Activated T-helper 1 cell treated with Interleukin-2 at 50 U/mL for 16 hours (primary cell): ENCODE measurements around the gene GPR153.

Source experiments
- DNase-seq: peaks from one replicate; pipeline ENCODE4 v3.0.0-alpha.2; 2020; ENCODE audit warnings: low read depth

Gene GPR153

DNA sequence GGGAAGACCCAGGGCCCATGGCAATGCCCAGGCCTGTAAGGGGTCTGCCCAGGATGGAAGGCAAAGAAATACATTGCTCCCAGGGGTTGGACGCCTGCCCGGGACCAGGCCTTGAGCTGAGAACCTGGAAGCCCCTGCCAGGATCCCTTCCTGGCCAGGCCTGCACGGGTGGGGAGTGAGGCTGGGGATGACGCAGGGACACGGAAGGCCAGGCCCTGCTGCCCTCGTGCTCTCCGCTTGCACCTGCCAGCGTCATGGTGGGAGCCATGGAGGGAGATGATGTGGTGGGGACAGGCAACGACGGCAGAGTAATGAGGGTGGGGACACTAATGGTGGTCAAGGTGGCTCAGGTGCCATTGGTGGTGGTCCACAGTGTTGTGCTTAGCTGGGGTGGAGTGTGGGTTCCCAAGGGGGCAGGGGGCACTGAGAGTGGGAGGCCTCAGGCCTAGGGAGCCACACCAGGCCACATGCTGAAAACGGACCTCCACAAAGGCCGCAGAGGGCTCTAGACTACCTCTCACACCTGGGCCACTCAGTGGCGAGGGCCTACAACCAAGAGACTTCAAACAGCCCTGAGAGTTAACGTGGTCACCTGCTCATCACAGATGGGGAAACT lies 12.6 kb downstream of the GPR153 start:
- no peak for DNase-seq

DNA sequence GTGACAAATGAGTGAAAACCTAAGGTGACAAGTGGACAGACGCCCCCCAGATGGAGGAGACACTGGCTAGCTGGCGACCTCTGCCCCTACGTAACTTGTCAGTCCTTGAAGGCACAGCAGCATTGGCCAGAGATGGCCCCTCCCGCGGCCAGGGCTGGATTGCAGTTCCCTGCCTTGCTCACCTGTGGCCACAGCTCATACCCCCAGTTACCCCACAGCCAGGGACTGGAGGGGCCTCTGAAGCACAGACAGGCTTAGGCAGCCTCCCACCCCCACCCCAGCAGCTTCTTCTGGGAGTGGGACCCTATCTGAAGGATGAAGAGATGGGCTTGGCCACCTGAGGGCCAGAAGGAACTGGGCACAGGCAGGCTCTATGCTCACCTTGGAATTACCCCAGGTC lies 13.2 kb downstream of the GPR153 start:
- no peak for DNase-seq

DNA sequence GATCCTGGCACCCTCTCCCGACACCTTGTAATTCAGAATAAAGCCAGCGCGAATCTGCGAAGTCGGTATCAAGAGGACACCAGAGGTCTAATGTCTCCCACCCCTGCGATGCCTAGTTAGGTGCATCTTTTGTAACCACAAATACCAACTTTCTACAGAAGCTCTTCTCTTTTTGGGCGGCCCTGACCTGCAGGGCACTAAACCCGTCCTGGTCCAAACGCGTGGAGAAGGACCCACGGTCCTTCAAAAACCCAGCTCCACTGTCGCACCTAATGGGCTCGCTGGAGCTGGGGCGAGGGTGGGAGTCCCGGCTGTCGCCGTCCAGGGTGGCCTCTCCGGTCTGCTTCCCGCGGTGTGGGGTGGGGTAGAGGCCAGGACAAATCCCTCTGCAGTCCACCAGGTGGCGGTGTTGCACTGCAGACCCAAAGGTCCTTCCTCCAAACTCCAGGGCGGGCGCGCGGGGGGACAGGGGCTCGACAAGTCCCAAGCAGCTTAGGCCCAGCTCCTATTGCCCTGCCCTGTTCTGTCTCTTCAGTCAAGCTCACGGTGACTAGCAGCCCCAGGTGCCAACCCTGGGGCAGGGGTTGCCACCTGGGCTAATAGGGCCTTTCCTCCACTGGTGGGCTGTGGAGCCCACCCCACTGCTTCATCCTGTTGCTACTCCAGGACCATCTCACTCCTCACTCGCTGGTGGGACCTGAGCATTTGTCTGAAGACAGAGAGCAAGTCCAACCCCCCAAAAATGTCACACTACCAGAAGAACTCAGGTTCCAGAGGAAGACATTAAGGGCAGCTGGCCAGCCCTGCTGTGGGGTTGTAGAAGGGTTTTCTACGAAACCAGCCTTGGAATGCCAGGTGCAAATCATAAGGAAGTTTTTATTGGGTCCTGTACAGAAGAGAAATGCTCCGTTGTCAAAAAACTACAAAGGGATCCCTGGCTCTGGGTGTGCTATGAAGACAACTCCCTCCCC lies 14.1 kb downstream of the GPR153 start:
- peak; percentile 68 for DNase-seq

- no peak for DNase-seq
Measured at GRCh38 chr1:6245869-6246496, 14.9 kb downstream of the GPR153 start.

DNA sequence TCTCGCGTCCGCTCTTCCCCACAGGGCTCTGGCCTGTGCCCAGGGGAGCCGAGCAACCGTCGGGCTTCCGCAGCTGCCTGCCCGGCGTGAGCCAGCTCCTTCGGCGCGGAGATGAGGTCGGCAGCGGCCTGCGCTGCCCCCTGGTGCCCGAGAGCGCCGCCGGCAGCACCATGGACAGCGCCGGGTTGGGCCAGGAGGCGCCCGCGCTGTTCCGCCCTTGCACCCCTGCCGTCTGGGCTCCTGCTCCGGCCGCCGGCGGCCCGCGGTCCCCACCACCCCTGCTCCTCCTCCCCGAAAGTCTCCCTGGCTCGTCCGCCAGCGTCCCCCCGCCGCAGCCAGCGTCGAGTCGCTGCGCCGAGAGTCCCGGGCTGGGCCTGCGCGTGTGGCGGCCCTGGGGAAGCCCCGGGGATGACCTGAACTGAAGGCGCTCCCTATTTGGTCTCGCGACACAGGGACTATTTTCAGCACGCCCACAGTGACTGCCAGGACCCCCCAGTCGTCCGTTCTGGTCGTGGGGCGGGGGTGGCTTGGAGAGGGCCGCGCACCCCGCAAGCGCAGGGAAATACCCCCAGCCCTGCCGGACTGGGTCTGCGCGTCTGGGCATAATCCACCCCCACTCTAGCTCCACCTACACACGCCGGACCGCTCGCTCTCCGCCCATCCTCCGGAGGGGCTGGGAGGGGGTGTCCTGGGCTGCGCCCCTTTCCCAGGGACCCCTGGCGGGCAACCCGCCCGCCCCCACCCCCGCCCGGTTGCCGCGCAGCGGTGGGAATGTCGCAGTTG lies 15.6 kb downstream of the GPR153 start:
- peak; percentile 69 for DNase-seq

DNA sequence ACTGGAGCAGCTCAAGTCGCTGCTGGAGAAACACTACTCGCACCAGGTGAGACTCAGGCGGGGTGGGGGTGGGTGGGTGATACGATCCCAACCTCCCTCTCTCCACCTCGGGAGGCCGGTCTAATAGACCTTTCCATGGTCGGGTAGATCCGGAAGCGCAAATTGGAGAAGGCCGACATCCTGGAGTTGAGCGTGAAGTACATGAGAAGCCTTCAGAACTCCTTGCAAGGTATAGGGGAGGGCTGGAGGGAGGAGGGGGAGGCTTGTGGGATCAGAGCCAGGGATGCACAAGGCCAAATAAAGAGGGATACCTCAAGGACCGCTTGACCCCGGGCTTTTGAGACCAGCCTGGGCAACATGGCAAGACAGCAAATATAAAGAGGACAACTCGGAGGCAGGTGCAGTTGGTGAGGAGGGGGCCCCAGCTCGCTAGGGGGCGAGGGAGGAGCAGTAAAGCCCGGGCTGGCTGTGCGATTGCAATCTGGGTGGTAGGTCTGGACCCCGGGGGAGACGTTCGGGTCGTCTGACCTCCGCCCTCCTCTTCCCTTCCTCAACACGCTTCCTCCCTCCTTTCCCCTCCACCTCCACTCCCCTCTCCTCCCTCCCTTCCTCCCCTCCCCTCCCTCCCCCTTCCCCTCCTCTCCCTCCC lies 16.4 kb downstream of the GPR153 start:
- DNase-seq, result no peak

DNA sequence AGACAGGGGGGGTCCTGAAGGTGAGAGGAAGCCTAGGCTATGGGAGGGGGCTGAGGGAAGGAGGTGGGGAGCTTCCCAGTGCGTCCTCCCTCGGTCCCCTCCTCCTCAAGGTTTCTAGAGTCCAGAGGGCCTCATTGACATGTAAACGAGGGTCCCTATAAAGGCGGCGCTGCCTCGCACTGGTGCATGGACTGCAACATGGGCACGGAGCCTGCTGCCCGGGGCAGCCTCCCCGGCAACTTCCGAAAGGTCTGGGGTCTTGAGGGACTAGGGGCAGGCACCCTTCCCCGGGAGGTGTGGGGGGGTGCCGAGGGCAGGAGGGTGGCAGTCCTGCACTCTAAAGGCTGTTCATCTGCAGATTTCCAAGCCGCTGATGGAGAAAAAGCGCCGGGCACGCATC lies 16.9 kb downstream of the GPR153 start, which contains the start of gene HES3:
TSS of gene HES3 (plus strand) at position 187 of the 400 bp plus-strand sequence. CDS start at position 374, 187 bp downstream.
- DNase-seq, result no peak

- DNase-seq, result no peak
Measured at GRCh38 chr1:6243053-6243834, 17.7 kb downstream of the GPR153 start.

GRCh38 chr1:6241887-6242740 lies 18.8 kb downstream of the GPR153 start:
- DNase-seq, result no peak

GRCh38 chr1:6241107-6241886 lies 19.6 kb downstream of the GPR153 start:
- DNase-seq, result no peak

DNA sequence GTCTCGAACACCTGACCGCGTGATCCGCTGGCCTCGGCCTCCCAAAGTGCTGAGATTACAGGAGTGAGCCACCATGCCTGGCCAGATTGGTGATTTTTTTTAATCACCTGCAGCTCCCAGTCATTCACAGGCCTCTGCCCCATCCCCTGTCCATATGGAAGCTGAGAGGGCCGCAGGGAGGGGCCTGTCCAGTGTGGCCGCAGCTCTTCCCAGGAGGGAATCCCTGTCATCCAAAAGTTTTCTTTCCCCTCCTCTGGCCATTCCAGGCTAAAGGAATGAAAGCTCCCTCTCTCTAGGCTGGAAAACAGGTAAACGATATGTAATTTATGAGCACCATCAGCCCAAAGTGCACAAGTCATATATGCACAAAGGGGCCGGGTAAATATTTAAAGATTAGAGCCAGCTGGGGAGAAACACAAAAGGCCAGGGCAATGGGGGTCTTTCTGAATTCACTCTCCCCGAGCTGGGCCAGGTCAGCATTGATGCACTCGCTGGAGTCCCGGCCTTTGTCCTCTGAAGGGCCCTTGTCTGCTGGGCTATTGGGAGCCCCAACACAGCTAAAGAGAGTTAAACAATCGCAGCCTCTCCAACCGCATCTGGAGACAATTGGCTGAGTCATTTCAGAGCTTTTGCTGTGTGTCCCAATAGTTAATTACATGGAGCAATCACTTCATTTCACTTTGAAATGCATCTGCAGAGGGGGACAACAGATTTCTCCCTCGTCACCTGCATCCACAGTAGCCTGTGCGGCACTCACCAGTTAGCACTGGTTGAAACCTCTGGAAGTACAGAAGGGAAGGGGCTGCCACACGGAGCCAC lies 20.7 kb downstream of the GPR153 start:
- no peak for DNase-seq

- no peak for DNase-seq
Measured at GRCh38 chr1:6239213-6239752, 21.6 kb downstream of the GPR153 start.

- no peak for DNase-seq
Measured at GRCh38 chr1:6237093-6237492, 23.8 kb downstream of the GPR153 start.

DNA sequence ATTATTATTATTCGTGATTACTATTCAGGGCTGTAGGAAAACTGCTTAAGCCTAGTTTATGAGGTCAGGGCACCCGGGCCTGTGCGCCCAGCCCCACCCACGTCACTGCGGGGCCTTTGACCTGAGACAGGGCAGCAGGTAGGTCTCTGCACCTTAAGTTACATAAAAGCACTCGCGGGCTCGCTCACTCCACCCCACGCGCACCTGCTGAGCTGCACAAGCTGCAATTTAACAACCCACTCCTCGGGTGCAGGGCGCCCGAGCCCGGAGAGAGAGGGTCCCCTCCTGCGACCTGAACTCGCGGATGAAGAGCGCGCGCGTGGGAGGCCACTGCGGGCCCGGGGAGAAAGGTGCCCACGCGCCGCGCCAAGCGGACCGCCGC lies 25.6 kb downstream of the GPR153 start:
- no peak for DNase-seq

DNA sequence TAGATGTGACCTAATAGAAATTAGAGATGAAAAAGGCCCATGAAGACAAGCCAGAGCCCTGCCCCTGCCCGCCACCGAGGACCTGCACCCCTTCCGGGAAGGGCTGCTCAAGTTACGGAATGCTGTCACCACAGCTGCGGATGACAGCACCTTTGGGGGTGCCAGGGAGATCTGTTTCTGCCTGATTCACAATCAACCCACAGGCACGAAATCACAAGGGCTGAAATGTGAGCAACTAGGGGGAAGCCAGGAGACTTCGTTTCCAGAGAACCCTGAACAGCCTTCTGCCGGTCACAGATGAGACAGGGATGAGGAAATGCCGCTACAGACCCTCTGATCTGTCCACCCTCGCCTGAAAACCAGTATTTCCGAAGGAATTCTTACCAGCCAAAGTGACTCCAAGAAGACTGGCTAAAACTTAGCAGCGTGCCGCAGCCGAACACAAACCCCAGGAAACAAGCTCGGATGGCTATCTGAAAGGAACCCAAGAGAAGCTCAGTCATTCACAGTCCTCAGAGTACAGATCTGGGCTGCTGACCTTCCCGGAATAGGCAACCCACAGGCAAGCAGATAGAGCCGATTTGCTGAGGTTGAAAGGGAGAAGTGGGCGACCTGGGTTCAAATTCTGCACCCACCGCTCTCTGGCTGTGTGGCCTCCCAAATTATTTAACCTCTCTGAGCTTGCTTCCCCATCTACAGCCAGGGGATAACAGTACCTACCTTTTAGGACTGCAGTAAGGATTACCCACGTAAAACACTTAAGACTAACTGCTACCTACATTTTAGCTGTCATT lies 26.2 kb downstream of the GPR153 start:
- DNase-seq, result no peak

DNA sequence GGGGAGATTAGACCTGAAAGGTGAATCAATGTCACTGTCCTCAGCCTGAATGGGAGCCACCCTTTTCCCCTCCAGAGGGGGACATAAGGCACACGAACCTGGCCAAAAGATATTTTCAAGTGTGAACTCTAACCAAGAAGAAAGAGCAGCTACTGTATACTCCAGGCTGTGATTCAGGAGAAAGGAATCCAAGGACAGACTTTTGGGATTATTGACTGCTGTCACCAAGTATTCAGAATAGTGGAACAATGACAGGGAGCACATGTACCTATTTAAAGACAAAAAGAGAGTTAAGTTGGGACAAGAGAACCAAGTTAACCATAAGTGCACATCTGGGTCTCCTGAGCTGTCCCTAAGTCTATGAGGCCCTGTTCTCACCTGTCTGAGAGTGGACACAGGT lies 27.5 kb downstream of the GPR153 start:
- no peak for DNase-seq

DNA sequence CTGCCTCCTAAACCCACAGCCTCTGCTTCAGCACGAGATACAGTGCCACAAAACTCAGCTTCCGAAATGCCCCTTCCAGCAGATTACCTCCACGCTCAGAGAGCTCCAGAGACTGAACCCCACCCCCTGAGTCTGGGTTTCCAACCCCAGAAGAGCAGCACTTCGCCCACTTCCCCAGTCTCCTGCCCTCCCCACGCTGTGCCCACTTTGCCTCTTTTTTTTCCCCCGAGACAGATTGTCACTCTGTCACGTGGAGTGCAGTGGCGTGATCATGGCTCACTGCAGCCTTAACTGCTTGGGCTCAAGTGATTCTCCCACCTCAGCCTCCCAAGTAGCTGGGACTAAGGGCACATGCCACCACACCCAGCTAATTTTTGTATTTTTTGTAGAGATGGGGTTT lies 35.2 kb downstream of the GPR153 start:
- DNase-seq, result no peak
